Liver (tissue), 9 donors: ENCODE measurements around the gene ACOXL. TPM values are rescaled to one million over a fixed set of nuclear protein-coding genes. Genes with fewer than 3 reads are reported as not detected.

Experiments used
- DNase-seq: peaks from one replicate; pipeline ENCODE4 v3.0.0-alpha.2; 2017; ENCODE audit warnings: low spot score
- H3K27ac ChIP-seq, 2 donors: one replicate each; pipeline ENCODE4 v1.7.0; 2013; ENCODE audit warnings: inconsistent platforms in 2 of 2, low read length in 2 of 2, control low read depth in 1 of 2, low read depth in 1 of 2, mild to moderate bottlenecking in 1 of 2
- H3K27me3 ChIP-seq, 4 donors: one replicate each; pipeline versions ENCODE4 v1.6.1 to v1.7.0; 2013; ENCODE audit warnings: low read length in 3 of 4, inconsistent platforms in 1 of 4, mild to moderate bottlenecking in 1 of 4, moderate library complexity in 1 of 4; ENCODE audit not compliant: control insufficient read depth in 4 of 4, insufficient read depth in 4 of 4
- H3K36me3 ChIP-seq, 4 donors: one replicate each; pipeline versions ENCODE4 v1.6.1 to v1.7.0; 2013; ENCODE audit warnings: low read length in 3 of 4, mild to moderate bottlenecking in 3 of 4, low read depth in 1 of 4, moderate library complexity in 1 of 4; ENCODE audit not compliant: control insufficient read depth in 4 of 4, insufficient read depth in 3 of 4
- H3K4me1 ChIP-seq, 4 donors: one replicate each; pipeline versions ENCODE4 v1.6.1 to v1.7.0; 2013; ENCODE audit warnings: low read length in 3 of 4, mild to moderate bottlenecking in 3 of 4, moderate library complexity in 1 of 4; ENCODE audit not compliant: control insufficient read depth in 4 of 4, insufficient read depth in 4 of 4
- H3K4me3 ChIP-seq, 3 donors: one replicate each; pipeline versions ENCODE4 v1.6.1 to v1.7.0; 2013; ENCODE audit warnings: low read length in 3 of 3, control low read depth in 1 of 3, low read depth in 1 of 3, mild to moderate bottlenecking in 1 of 3
- H3K9ac ChIP-seq, 2 donors: one replicate each; pipeline ENCODE4 v1.7.0; 2013; ENCODE audit warnings: low read length in 2 of 2, mild to moderate bottlenecking in 2 of 2, moderate library complexity in 2 of 2, control low read depth in 1 of 2, low read depth in 1 of 2
- H3K9me3 ChIP-seq, 4 donors: one replicate each; pipeline versions ENCODE4 v1.6.1 to v1.7.0; 2013; ENCODE audit warnings: low read length in 3 of 4; ENCODE audit not compliant: control insufficient read depth in 4 of 4
- EGR1 ChIP-seq, 2 donors: IDR thresholded peaks; 2 replicates each; pipeline ENCODE4 v1.6.1; 2016 to 2018; ENCODE audit warnings: antibody characterized with exemption in 2 of 2, low read depth in 2 of 2
- FOXA1 ChIP-seq: IDR thresholded peaks from 2 replicates; pipeline ENCODE4 v1.6.1; 2016; ENCODE audit warnings: antibody characterized with exemption
- FOXA2 ChIP-seq: IDR thresholded peaks from 2 replicates; pipeline ENCODE4 v1.6.1; 2016; ENCODE audit warnings: antibody characterized with exemption
- GABPA ChIP-seq, 2 donors: IDR thresholded peaks in 1 of 2; conservative IDR thresholded peaks in 1 of 2; 2 replicates each; pipeline ENCODE4 v1.6.1; 2016; ENCODE audit warnings: antibody characterized with exemption in 2 of 2, mild to moderate bottlenecking in 1 of 2, moderate library complexity in 1 of 2
- HNF4A ChIP-seq, 2 donors: conservative IDR thresholded peaks; 2 replicates each; pipeline ENCODE4 v1.6.1; 2016; ENCODE audit warnings: antibody characterized with exemption in 2 of 2, mild to moderate bottlenecking in 2 of 2
- HNF4G ChIP-seq: IDR thresholded peaks from 2 replicates; pipeline ENCODE4 v1.6.1; 2016; ENCODE audit warnings: antibody characterized with exemption
- JUND ChIP-seq, 2 donors: IDR thresholded peaks; 2 replicates each; pipeline ENCODE4 v1.6.1; 2016; ENCODE audit warnings: antibody characterized with exemption in 2 of 2
- RAD21 ChIP-seq, 2 donors: IDR thresholded peaks; 2 replicates each; pipeline ENCODE4 v1.6.1; 2016; ENCODE audit warnings: antibody characterized with exemption in 2 of 2, mild to moderate bottlenecking in 2 of 2
- RXRA ChIP-seq, 2 donors: IDR thresholded peaks; 2 replicates each; pipeline ENCODE4 v1.6.1; 2017 to 2018; ENCODE audit warnings: antibody characterized with exemption in 2 of 2, mild to moderate bottlenecking in 1 of 2
- SP1 ChIP-seq: IDR thresholded peaks from 2 replicates; pipeline ENCODE4 v1.6.1; 2018; ENCODE audit warnings: antibody characterized with exemption, mild to moderate bottlenecking
- TAF1 ChIP-seq: conservative IDR thresholded peaks from 2 replicates; pipeline ENCODE4 v1.6.1; 2016; ENCODE audit warnings: antibody characterized with exemption, mild to moderate bottlenecking
- YY1 ChIP-seq: IDR thresholded peaks from 2 replicates; pipeline ENCODE4 v1.6.1; 2016; ENCODE audit warnings: antibody characterized with exemption, mild to moderate bottlenecking
- WGBS: extraction: QIAGEN DNeasy Blood & Tissue Kit; methylation state at CpG from one replicate; pipeline ENCODE4 v1.1.7; 2013; 5-methylcytosine and 5-hydroxymethylcytosine counted together
- polyA plus RNA-seq, 2 donors: library from polyadenylated mRNA; stranded (reverse) in 1 of 2; unstranded in 1 of 2; fragments of 200-250 nt in 1 of 2; fragments of >200 nt in 1 of 2; fragmentation: Nextera tagmentation in 1 of 2; extraction: Ambion mirVana in 1 of 2; gene quantifications; one replicate each; pipeline versions ENCODE4 v1.2.1 to v1.2.3, GENCODE V29; 2013 to 2015
- total RNA-seq, 2 donors: library from RNA; depleted of rRNA; stranded (reverse); fragments of >200 nt; gene quantifications; one replicate each; pipeline ENCODE4 v1.2.3, GENCODE V29; 2014
- TF ChIP-seq, protein P1 (sequence below): IDR thresholded peaks from 2 replicates; pipeline ENCODE4 v1.6.1; 2016; ENCODE audit warnings: antibody characterized with exemption, mild to moderate bottlenecking
- TF ChIP-seq, protein P2 (sequence below): IDR thresholded peaks from 2 replicates; pipeline ENCODE4 v1.6.1; 2016; ENCODE audit warnings: antibody characterized with exemption
- TF ChIP-seq, protein P3 (sequence below): fragments of 150-350 bp; IDR thresholded peaks from 2 replicates; pipeline ENCODE4 v1.5.1; 2017; ENCODE audit warnings: improper control_type of control experiment, low read depth, low read length; ENCODE audit not compliant: missing input control
- TF ChIP-seq, protein P4 (sequence below): IDR thresholded peaks from 2 replicates; pipeline ENCODE4 v1.6.1; 2016; ENCODE audit warnings: antibody characterized with exemption
- donor health status: healthy.
- donor health status: healthy.
- donor health status: healthy.
- donor health status: healthy.
- donor health status: healthy.

ACOXL gene
- total and polyA plus RNA-seq, 4 donors: 0.07 TPM; not detected in 3

DNA sequence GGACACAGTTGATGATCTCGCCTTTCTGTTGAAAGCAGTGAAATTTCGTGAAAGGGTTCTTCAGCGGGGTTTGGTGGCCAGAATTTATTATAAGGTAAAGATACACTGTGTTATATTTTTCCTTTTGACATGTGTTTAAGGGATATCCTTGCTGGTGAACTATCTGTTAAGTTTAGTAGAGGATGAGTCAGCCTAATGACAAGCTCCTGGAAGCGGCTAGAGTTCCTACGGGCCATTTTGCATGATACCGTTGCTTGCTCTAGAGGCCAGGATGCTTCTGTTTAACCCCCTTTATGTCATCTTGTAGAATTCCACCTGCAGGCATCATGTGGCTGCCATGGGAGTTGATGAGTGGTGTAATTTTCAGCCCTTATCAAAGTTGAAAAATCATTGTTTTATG is 263.5 kb downstream of the ACOXL start:
- H3K9ac ChIP-seq: no peak overlapping the region
- H3K27me3 ChIP-seq: no peaks in the 10 kb centered on the region
- H3K4me3 ChIP-seq: no peak overlapping the region
- TF ChIP-seq JUND (IDR thresholded peaks at IDR 0.05) (no peak), RAD21 (IDR thresholded peaks at IDR 0.05) (no peak), HNF4G (no peak), TAF1 (no peak), SP1 (no peak), EGR1 (IDR thresholded peaks at IDR 0.05; ENCODE audit: low read depth in 2 of 2) (no peak), FOXA1 (no peak), HNF4A (conservative IDR thresholded peaks at IDR 0.05) (no peak)
- DNase-seq: no peak
- no peaks in the 10 kb centered on the region for H3K36me3 ChIP-seq
- H3K9me3 ChIP-seq: peaks cover 0 to 10% (median 0%) of the 10 kb centered on the region in 4 donors
- no peaks in the 10 kb centered on the region for H3K4me1 ChIP-seq
- WGBS: 89% methylated on average over 6 of the region's 6 CpGs
- H3K27ac ChIP-seq: no peak overlapping the region

DNA sequence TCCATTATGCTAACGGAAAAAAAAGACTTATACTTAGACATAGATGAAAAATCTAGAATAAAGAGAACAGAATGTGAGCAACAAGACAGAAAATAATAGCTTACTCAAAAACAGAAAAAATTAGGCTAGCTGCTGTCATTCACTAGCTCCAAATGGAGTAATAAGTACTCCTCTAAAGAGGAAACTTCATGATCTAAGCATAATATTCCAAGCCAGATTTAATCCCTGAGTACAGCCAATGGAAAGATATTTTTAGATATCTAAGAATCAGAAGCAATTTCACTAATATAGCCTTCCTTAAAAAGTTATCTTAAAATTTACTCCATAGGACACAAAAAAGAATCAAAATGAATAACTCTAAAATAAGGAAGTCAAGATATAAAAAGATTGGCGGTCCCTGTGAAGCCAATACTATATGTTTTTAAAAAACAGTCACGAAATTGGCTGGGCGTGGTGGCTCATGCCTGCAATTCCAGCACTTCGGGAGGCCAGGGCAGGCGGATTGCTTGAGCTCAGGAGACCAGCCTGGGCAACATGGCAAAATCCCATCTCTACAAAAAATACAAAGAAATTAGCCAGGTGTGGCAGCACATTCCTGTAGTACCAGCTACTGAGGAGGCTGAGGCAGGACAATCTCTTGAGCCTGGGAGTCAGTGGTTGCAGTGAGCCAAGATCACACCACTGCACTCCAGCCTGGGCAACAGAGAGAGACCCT is 265.1 kb downstream of the ACOXL start:
- DNase-seq: no peak
- TF ChIP-seq RAD21 (IDR thresholded peaks at IDR 0.05): no peak
- TF ChIP-seq SP1: no peak
- TF ChIP-seq, protein P1, sequence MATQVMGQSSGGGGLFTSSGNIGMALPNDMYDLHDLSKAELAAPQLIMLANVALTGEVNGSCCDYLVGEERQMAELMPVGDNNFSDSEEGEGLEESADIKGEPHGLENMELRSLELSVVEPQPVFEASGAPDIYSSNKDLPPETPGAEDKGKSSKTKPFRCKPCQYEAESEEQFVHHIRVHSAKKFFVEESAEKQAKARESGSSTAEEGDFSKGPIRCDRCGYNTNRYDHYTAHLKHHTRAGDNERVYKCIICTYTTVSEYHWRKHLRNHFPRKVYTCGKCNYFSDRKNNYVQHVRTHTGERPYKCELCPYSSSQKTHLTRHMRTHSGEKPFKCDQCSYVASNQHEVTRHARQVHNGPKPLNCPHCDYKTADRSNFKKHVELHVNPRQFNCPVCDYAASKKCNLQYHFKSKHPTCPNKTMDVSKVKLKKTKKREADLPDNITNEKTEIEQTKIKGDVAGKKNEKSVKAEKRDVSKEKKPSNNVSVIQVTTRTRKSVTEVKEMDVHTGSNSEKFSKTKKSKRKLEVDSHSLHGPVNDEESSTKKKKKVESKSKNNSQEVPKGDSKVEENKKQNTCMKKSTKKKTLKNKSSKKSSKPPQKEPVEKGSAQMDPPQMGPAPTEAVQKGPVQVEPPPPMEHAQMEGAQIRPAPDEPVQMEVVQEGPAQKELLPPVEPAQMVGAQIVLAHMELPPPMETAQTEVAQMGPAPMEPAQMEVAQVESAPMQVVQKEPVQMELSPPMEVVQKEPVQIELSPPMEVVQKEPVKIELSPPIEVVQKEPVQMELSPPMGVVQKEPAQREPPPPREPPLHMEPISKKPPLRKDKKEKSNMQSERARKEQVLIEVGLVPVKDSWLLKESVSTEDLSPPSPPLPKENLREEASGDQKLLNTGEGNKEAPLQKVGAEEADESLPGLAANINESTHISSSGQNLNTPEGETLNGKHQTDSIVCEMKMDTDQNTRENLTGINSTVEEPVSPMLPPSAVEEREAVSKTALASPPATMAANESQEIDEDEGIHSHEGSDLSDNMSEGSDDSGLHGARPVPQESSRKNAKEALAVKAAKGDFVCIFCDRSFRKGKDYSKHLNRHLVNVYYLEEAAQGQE: no peak
- TF ChIP-seq GABPA (IDR thresholded peaks at IDR 0.05 in 1 of 2, conservative IDR thresholded peaks at IDR 0.05 in 1 of 2): no peak
- TF ChIP-seq TAF1: no peak
- TF ChIP-seq YY1: no peak
- TF ChIP-seq, protein P2, sequence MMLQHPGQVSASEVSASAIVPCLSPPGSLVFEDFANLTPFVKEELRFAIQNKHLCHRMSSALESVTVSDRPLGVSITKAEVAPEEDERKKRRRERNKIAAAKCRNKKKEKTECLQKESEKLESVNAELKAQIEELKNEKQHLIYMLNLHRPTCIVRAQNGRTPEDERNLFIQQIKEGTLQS: no peak
- no peak for TF ChIP-seq HNF4G
- TF ChIP-seq FOXA2: no peak
- TF ChIP-seq, protein P3, sequence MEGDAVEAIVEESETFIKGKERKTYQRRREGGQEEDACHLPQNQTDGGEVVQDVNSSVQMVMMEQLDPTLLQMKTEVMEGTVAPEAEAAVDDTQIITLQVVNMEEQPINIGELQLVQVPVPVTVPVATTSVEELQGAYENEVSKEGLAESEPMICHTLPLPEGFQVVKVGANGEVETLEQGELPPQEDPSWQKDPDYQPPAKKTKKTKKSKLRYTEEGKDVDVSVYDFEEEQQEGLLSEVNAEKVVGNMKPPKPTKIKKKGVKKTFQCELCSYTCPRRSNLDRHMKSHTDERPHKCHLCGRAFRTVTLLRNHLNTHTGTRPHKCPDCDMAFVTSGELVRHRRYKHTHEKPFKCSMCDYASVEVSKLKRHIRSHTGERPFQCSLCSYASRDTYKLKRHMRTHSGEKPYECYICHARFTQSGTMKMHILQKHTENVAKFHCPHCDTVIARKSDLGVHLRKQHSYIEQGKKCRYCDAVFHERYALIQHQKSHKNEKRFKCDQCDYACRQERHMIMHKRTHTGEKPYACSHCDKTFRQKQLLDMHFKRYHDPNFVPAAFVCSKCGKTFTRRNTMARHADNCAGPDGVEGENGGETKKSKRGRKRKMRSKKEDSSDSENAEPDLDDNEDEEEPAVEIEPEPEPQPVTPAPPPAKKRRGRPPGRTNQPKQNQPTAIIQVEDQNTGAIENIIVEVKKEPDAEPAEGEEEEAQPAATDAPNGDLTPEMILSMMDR: no peak
- no peak for TF ChIP-seq RXRA (IDR thresholded peaks at IDR 0.05)
- TF ChIP-seq FOXA1: no peak
- no peak for TF ChIP-seq HNF4A (conservative IDR thresholded peaks at IDR 0.05)
- TF ChIP-seq, protein P4, sequence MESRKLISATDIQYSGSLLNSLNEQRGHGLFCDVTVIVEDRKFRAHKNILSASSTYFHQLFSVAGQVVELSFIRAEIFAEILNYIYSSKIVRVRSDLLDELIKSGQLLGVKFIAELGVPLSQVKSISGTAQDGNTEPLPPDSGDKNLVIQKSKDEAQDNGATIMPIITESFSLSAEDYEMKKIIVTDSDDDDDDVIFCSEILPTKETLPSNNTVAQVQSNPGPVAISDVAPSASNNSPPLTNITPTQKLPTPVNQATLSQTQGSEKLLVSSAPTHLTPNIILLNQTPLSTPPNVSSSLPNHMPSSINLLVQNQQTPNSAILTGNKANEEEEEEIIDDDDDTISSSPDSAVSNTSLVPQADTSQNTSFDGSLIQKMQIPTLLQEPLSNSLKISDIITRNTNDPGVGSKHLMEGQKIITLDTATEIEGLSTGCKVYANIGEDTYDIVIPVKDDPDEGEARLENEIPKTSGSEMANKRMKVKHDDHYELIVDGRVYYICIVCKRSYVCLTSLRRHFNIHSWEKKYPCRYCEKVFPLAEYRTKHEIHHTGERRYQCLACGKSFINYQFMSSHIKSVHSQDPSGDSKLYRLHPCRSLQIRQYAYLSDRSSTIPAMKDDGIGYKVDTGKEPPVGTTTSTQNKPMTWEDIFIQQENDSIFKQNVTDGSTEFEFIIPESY: no peak
- no peaks in the 10 kb centered on the region for H3K4me1 ChIP-seq
- H3K9ac ChIP-seq: no peak overlapping the region
- H3K27me3 ChIP-seq: no peaks in the 10 kb centered on the region
- WGBS: 59% methylated on average over 6 of the region's 6 CpGs
- H3K9me3 ChIP-seq: peaks cover 0 to 10% (median under 1%) of the 10 kb centered on the region in 4 donors
- H3K4me3 ChIP-seq: no peak overlapping the region
- no peaks in the 10 kb centered on the region for H3K36me3 ChIP-seq
- H3K27ac ChIP-seq: no peak overlapping the region
